Central memory CD8-positive, alpha-beta T cell (primary cell): ENCODE measurements around the gene TIAM1.

Source experiments
- ATAC-seq: fragments of 150-1000 bp; cut with Tn5 transposase; replicated peaks from 2 replicates; pipeline ENCODE4 v1.10.0; 2022; ENCODE audit warnings: mild to moderate bottlenecking, moderate FRiP score, moderate number of reproducible peaks; ENCODE audit not compliant: poor library complexity, severe bottlenecking; ENCODE audit errors: extremely low read depth
- DNase-seq, 2 donors: peaks; one replicate each; pipeline ENCODE4 v3.0.0; 2021; ENCODE audit warnings: low spot score in 2 of 2
- H3K27ac Mint-ChIP-seq: one replicate; pipeline ENCODE4 v1.8.0; 2022; ENCODE audit warnings: low read depth, mild to moderate bottlenecking, moderate library complexity, mixed read lengths
- H3K27me3 Mint-ChIP-seq: one replicate; pipeline ENCODE4 v1.8.0; 2022; ENCODE audit warnings: mixed read lengths
- H3K36me3 Mint-ChIP-seq: one replicate; pipeline ENCODE4 v1.8.0; 2022; ENCODE audit warnings: mild to moderate bottlenecking, moderate library complexity, mixed read lengths; ENCODE audit not compliant: insufficient read depth
- H3K4me1 Mint-ChIP-seq: one replicate; pipeline ENCODE4 v1.8.0; 2022; ENCODE audit warnings: mixed read lengths
- H3K4me3 Mint-ChIP-seq: one replicate; pipeline ENCODE4 v1.8.0; 2022; ENCODE audit warnings: mild to moderate bottlenecking, moderate library complexity, mixed read lengths
- H3K9me3 Mint-ChIP-seq: one replicate; pipeline ENCODE4 v1.8.0; 2022; ENCODE audit warnings: mixed read lengths

The TIAM1 gene

DNA sequence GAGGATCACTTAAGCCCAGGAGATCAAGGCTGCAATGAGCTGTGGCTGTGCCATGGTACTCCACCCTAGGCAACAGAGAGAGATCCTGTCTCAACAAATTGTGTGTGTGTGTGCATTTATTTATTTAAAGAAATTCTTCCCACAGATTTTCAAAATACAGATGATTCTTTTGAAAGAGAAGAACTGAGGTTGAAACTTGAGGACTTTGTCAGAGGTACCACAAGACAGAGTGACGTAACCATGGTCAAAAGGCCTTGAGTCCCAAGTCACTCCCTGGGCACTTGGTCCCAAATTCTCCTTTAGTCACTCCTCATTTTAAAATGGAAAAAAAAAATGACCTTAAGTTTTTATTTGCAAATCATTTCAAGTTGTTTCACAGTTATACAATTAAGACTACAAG, 57.4 kb downstream of the TIAM1 start:
- ATAC-seq (no peak), DNase-seq (no peak)
- Mint-ChIP-seq H3K36me3 (peaks cover 6% of the 10 kb centered on the region), H3K4me1 (peaks cover 6% of the 10 kb centered on the region), H3K4me3 (no peak overlapping the region), H3K27ac (no peak overlapping the region), H3K9me3 (peaks cover 10% of the 10 kb centered on the region), H3K27me3 (no peaks in the 10 kb centered on the region)

DNA sequence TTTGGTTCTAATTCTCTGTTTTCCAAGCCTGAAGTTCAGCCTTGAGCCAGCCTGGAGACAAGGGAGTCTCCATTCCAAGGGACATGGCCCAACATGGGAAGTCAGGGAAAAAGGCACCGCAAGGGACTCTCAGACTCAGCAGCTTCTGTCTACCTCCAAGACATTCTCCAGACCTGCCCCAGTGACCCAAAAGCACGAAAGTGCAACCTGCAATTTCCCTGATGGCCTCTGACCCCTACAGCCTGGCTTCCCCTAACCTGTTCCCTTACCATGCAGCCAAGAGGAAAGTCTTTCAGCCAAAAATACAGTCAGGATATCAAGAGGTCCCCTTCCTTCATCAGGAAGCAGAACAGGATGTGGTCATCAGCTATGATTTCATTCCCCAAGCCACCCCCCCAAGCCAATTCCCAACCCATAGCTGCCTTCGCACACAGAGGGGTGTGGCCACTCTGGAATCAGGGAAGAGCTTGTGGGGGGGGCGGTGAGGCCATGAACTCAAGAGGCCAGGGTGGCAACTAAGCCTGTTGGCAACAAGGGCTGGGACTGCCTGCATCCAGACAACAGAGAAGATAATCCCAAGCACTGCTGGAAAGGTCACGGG, 59.2 kb downstream of the TIAM1 start:
- Mint-ChIP-seq H3K4me1 (peaks cover 6% of the 10 kb centered on the region), H3K27me3 (no peaks in the 10 kb centered on the region), H3K9me3 (peaks cover 13% of the 10 kb centered on the region), H3K4me3 (no peak overlapping the region), H3K27ac (no peak overlapping the region), H3K36me3 (peaks cover 6% of the 10 kb centered on the region)
- DNase-seq: no peak
- ATAC-seq: no peak

DNA sequence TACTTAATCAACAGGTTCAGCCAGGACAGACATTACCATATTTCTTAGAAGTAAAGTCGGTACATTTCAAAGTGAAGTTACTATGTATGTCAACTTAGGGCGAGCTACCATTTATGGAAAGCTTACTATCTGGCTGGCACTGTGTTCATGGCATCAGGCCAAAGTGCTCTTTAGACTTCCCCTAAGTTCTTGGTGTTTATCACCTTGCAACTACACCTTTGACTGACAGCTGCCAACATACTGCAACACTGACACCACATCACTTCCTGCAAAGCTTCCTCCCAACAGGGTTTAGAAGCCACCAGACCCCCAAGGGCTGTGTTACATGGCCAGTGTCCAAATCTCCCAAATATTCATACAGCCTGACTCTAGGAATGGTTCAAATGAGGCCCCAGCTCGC, 61.0 kb downstream of the TIAM1 start:
- H3K36me3 Mint-ChIP-seq: peaks cover 4% of the 10 kb centered on the region
- peak; percentile 28 for ATAC-seq
- DNase-seq: no peak
- no peak overlapping the region for H3K27ac Mint-ChIP-seq
- no peaks in the 10 kb centered on the region for H3K27me3 Mint-ChIP-seq
- peaks cover 13% of the 10 kb centered on the region for H3K9me3 Mint-ChIP-seq
- H3K4me1 Mint-ChIP-seq: peaks cover 6% of the 10 kb centered on the region
- H3K4me3 Mint-ChIP-seq: no peak overlapping the region

DNA sequence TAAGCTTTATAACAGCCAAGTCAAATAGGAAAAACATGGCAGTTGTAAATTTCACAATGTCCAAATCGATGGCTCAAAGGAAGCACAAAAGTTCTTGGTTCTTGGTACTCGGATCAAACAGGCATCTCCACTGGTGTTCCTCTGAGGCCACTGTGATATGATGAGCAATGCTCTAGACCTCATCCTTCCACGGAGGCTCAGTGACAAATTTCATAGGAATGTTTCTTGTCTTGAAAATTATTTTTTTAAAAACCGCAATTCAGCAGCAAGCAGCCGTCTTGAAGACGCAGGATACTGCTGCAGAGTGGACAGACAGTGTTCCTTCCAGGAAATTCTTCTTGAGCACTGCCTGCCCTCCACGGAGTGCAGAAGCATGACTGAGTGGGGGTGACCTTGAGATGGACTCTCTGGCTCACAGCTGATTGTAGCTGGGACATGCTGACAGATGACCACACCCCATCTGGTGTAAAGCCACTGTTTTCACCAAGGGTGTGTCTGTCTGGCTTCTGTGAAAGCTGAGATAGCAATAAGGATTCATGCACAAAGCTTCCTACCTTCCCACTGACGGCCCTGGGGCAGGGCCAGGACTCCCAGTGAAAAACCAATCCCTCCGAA, 61.9 kb downstream of the TIAM1 start:
- no peak for DNase-seq
- Mint-ChIP-seq H3K27ac (no peak overlapping the region), H3K36me3 (peaks cover 2% of the 10 kb centered on the region), H3K9me3 (peaks cover 7% of the 10 kb centered on the region), H3K27me3 (no peaks in the 10 kb centered on the region), H3K4me1 (peaks cover 6% of the 10 kb centered on the region), H3K4me3 (no peak overlapping the region)
- no peak for ATAC-seq

DNA sequence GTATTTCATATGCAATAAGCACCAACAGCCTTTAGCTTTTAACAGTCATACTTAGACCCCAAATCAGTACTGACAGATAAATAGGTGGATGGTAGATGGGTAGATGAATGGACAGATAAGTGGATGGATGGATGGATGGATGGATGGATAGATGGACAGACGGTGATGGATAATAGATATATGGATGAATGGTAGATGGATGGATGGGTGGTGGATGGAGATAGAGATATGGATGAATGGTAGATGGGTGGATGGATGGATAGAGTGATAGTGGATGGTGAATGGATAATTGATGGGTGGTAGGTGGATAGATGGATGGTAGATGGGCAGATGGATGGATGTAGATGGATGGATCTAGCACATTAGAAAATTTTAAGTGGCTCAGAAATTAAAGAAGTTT, 62.5 kb downstream of the TIAM1 start:
- H3K9me3 Mint-ChIP-seq: peaks cover 5% of the 10 kb centered on the region
- peaks cover 2% of the 10 kb centered on the region for H3K36me3 Mint-ChIP-seq
- no peak for DNase-seq
- no peaks in the 10 kb centered on the region for H3K27me3 Mint-ChIP-seq
- ATAC-seq: no peak
- H3K4me1 Mint-ChIP-seq: peaks cover 6% of the 10 kb centered on the region
- no peak overlapping the region for H3K27ac Mint-ChIP-seq
- no peak overlapping the region for H3K4me3 Mint-ChIP-seq

DNA sequence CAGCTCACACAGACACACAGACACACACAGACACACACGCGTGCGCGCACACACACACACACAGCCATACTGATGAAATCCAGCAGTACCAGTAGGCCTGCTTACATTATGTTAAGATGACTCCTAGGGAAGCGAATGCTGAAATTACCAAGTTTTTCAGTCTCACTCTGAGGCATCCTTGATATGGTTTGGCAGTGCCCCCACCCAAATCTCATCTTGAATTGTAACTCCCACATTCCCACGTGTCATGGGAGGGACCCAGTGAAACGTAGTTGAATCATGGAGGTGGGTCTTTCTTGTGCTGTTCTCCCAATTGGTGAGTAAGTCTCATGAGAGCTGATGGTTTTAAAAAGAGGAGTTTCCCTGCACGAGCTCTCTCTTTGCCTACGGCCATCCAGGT, 64.1 kb downstream of the TIAM1 start:
- peaks cover 6% of the 10 kb centered on the region for H3K4me1 Mint-ChIP-seq
- DNase-seq: no peak
- H3K4me3 Mint-ChIP-seq: no peak overlapping the region
- no peak overlapping the region for H3K27ac Mint-ChIP-seq
- peaks cover 2% of the 10 kb centered on the region for H3K36me3 Mint-ChIP-seq
- peaks cover 5% of the 10 kb centered on the region for H3K9me3 Mint-ChIP-seq
- no peaks in the 10 kb centered on the region for H3K27me3 Mint-ChIP-seq
- no peak for ATAC-seq

DNA sequence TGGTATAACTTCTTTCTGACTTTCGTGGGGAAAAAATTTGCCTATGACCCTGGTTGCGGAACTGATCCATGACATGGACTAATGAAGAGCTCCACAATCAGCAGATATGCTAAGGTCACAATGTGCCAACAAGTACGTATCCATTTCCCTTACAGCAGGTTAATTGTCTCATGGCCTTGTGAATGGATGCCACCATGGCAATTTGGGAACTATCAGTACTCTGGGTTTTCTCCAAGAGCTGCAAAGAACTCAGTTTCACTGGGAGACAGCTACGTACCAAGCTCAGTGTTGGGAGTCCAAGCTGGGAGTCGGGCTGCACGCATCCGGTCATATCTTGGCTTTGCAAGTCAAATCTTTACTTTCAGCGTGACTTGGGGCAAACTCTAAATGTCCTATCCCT, 64.8 kb downstream of the TIAM1 start:
- no peaks in the 10 kb centered on the region for H3K27me3 Mint-ChIP-seq
- no peak overlapping the region for H3K4me3 Mint-ChIP-seq
- ATAC-seq (no peak), DNase-seq (no peak)
- no peak overlapping the region for H3K27ac Mint-ChIP-seq
- H3K9me3 Mint-ChIP-seq: peaks cover 5% of the 10 kb centered on the region
- H3K36me3 Mint-ChIP-seq: peaks cover 1% of the 10 kb centered on the region
- peaks cover 6% of the 10 kb centered on the region for H3K4me1 Mint-ChIP-seq

DNA sequence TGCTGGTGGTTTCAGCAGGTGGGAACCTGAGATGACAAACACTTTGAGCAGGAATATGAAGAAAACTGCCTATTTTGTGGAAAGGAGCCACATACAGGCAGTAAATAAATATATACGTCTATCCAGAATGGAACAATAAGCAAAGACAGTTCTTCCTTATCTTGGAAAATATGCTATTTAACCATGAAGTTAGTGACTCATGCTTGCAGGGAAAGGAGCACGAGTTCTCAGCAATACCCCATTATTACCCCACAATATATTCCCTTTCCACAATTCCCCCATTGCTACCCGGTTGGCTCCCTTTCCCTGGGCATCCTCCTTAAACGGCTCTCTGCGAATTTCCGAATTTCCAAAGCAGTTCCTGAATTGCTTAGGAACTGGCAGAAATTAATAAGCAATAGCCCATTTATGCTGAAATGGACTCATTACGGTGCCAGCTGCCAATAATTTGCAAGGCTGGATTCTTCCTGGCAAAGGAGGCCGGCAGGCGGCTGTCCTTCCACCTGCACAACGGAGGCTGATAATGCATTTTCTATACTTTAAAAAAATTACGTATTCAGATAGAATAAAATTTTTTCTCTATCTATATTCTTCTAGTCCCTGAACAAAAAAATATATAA, 65.4 kb downstream of the TIAM1 start:
- H3K9me3 Mint-ChIP-seq: peaks cover 5% of the 10 kb centered on the region
- no peak overlapping the region for H3K4me3 Mint-ChIP-seq
- H3K27ac Mint-ChIP-seq: no peak overlapping the region
- DNase-seq: no peak
- no peaks in the 10 kb centered on the region for H3K27me3 Mint-ChIP-seq
- peaks cover 6% of the 10 kb centered on the region for H3K4me1 Mint-ChIP-seq
- H3K36me3 Mint-ChIP-seq: no peaks in the 10 kb centered on the region
- ATAC-seq: no peak

DNA sequence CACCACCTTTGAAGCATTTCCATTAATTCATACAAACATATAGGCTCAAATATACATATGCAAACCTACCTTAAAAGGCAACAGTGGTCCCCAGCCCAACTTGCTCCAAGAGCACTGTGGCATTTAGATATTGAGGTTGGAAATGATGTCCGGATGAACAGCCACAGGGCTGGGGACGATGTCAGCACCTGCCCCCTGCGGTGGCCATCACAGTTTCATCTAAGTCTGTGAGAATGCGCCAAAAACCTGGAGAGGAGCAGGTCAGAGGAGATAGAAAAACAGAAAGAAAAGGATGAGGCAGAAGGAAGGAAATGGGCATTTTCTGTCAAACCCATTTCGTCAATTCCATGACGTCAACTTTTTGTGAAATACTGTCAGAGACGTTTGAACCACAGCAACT, 67.4 kb downstream of the TIAM1 start:
- DNase-seq: no peak
- Mint-ChIP-seq H3K27me3 (no peaks in the 10 kb centered on the region), H3K4me3 (no peak overlapping the region), H3K36me3 (no peaks in the 10 kb centered on the region), H3K4me1 (no peaks in the 10 kb centered on the region), H3K27ac (no peak overlapping the region), H3K9me3 (peaks cover 3% of the 10 kb centered on the region)
- ATAC-seq: no peak

DNA sequence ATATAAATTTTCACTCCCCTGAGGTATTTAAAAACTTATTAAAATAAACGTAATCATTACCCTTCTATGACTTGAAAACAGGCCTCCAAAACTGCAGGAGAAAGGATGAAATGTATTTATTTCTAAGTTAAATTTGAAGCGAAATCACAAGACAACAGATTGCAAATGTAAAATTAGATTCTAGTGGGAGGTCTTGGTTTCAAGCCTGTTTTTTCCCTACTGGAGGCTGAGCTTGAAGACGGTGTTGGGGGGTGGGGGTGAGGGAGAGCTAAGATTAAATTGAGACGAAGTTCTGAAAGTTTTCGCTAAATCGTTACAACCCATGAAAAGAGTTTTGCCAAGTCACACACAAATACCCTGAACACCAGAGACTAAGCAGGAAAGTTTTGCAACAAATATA, 68.2 kb downstream of the TIAM1 start:
- no peak for ATAC-seq
- Mint-ChIP-seq H3K9me3 (no peaks in the 10 kb centered on the region), H3K36me3 (no peaks in the 10 kb centered on the region), H3K27ac (no peak overlapping the region), H3K4me1 (no peaks in the 10 kb centered on the region), H3K27me3 (no peaks in the 10 kb centered on the region), H3K4me3 (no peak overlapping the region)
- no peak for DNase-seq

DNA sequence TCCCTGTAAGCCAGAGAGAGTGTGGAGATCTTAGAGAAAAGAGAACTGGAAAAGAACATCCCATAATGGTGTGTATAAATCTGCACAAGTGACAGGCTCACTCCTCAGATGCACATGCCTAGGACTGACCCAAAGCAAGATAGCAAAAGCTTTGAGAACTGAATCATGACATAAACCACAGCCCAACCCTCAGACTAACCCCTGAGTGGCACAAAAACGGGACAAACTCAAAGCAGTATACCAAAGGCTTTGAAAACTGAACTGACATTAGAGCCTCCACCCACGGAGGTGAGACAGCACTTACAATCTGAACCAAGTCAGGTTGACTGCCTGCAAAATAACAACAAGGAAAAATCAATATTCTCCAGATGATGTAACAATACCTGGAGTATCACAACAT, 70.8 kb downstream of the TIAM1 start:
- H3K27ac Mint-ChIP-seq: no peak overlapping the region
- H3K4me3 Mint-ChIP-seq: no peak overlapping the region
- H3K4me1 Mint-ChIP-seq: peaks cover under 1% of the 10 kb centered on the region
- no peaks in the 10 kb centered on the region for H3K27me3 Mint-ChIP-seq
- DNase-seq: no peak
- no peaks in the 10 kb centered on the region for H3K9me3 Mint-ChIP-seq
- no peak for ATAC-seq
- no peaks in the 10 kb centered on the region for H3K36me3 Mint-ChIP-seq

DNA sequence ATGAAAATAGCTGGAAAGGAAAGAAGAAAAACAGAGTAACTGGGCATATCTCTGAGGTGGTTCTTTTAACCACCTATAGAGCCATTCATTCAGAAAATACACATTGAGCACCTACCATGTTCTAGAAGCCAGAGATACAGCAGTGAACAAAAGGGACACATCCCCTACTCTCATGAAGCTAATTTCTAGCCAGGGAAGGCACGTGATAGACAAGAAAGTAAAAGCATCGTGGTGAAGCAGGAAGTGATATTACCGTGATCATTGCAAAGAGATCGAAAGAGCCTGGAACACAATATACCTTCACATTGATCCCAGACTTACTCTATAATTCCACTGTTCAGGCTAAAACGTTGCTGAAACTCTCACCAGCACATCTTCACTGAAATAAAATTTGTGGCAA, 76.0 kb downstream of the TIAM1 start:
- Mint-ChIP-seq H3K4me3 (peak overlapping the region; percentile 46), H3K36me3 (peaks cover 4% of the 10 kb centered on the region), H3K9me3 (no peaks in the 10 kb centered on the region), H3K27ac (peak overlapping the region; percentile 8), H3K4me1 (peaks cover 6% of the 10 kb centered on the region), H3K27me3 (peaks cover 11% of the 10 kb centered on the region)
- ATAC-seq (no peak), DNase-seq (no peak)

DNA sequence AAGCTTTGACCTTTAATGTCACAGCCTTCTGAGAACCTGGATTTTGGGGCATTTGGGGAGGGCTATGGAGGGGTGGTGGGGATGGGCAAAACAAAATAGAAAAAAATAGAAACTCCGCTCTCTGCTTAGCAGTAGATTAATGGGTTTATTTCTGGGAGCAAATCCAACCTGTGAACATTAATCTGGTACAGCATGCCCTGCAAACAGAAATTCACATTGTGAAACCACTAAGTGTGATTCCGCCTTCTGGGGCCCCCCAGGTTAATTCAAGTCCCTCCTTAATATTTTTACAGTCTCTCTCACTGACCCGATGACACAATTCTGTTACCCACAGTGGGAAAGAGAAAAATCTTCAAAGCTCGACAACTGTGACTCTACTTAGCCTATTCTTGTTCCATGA, 76.4 kb downstream of the TIAM1 start:
- H3K27ac Mint-ChIP-seq: peak overlapping the region; percentile 8
- H3K9me3 Mint-ChIP-seq: no peaks in the 10 kb centered on the region
- ATAC-seq: no peak
- peaks cover 6% of the 10 kb centered on the region for H3K4me1 Mint-ChIP-seq
- DNase-seq: no peak
- peaks cover 11% of the 10 kb centered on the region for H3K27me3 Mint-ChIP-seq
- peaks cover 4% of the 10 kb centered on the region for H3K36me3 Mint-ChIP-seq
- H3K4me3 Mint-ChIP-seq: peak overlapping the region; percentile 46
